OCI-LY1 (cell line): ENCODE results near the gene ABLIM1.

Experiments
- EZH2 ChIP-seq: fragments of 200-600 bp; sonication (generic), shearing (Covaris generic); IDR thresholded peaks from 2 replicates; pipeline ENCODE4 v1.8.0; 2017; ENCODE audit warnings: borderline replicate concordance, mixed run types, mild to moderate bottlenecking, antibody characterized with exemption, low read length, moderate library complexity, mixed read lengths
- TF ChIP-seq, protein P1 (sequence below): fragments of 200-600 bp; sonication (generic), shearing (Covaris generic); IDR thresholded peaks from 2 replicates; pipeline ENCODE4 v1.5.1; 2017; ENCODE audit warnings: mild to moderate bottlenecking, antibody characterized with exemption, low read length, moderate library complexity, mixed read lengths

DNA sequence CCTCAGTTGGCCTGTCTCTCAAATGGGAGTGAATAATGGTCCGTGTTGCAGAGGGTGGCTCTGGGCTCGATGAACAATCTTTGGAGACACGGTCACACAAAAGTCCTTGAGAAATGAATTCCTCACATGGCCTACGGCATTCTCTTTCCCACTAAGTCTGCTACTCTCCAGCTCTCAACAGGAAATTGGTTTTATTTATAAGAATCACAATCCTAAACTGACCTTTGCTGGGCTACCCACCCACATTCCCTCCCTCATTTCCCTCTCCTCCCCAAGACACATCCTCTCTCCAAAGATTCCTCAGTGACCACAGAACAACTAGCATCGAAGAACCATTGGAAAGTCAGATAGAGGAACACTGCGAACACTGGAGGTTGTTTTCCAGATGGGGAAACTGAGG, 258.5 kb downstream of the ABLIM1 start:
- TF ChIP-seq EZH2: no peak
- TF ChIP-seq, protein P1, sequence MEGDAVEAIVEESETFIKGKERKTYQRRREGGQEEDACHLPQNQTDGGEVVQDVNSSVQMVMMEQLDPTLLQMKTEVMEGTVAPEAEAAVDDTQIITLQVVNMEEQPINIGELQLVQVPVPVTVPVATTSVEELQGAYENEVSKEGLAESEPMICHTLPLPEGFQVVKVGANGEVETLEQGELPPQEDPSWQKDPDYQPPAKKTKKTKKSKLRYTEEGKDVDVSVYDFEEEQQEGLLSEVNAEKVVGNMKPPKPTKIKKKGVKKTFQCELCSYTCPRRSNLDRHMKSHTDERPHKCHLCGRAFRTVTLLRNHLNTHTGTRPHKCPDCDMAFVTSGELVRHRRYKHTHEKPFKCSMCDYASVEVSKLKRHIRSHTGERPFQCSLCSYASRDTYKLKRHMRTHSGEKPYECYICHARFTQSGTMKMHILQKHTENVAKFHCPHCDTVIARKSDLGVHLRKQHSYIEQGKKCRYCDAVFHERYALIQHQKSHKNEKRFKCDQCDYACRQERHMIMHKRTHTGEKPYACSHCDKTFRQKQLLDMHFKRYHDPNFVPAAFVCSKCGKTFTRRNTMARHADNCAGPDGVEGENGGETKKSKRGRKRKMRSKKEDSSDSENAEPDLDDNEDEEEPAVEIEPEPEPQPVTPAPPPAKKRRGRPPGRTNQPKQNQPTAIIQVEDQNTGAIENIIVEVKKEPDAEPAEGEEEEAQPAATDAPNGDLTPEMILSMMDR: no peak
